GM19193 (cell line): ENCODE data around the gene SPACDR.

Source experiments
- POLR2A ChIP-seq: IDR thresholded peaks from 4 replicates; pipeline ENCODE4 v1.6.1; 2011; ENCODE audit not compliant: insufficient read depth, insufficient read length; ENCODE audit errors: extremely low read depth

Gene SPACDR, protein sequence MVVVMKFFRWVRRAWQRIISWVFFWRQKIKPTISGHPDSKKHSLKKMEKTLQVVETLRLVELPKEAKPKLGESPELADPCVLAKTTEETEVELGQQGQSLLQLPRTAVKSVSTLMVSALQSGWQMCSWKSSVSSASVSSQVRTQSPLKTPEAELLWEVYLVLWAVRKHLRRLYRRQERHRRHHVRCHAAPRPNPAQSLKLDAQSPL

GRCh38 chr7:100464210-100464660, at the start of gene SPACDR:
Gene SPACDR, minus strand, starts transcription at chr7:100464260. Its CDS starts 235 bp downstream, at chr7:100464025.
- TF ChIP-seq POLR2A, result no peak

- TF ChIP-seq POLR2A, result no peak
Measured at GRCh38 chr7:100513212-100513810, 49.3 kb upstream of the SPACDR start.

GRCh38 chr7:100510437-100511239, 46.6 kb upstream of the SPACDR start:
- no peak for TF ChIP-seq POLR2A

DNA sequence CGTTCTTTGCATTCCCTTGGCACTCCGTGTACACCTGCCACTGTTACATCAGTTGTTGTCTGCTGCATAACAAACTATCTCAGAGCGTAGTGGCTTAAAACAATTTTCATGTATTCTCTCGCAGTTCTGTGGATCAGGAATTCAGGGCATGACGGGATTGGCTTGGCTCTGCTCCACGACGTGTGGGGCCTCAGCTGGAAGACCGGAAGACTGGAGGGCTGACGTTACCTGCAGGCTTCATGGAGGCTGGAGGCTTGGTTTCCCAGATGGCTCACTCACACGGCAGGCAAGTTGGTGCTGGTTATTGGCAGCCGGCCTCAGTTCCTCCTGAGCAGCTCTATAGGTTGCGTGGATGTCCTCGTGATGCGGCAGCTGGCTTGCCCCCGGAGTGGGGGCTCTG, 45.2 kb upstream of the SPACDR start:
- TF ChIP-seq POLR2A, result no peak

- TF ChIP-seq POLR2A, result no peak
Measured at GRCh38 chr7:100506356-100506923, 42.4 kb upstream of the SPACDR start.

DNA sequence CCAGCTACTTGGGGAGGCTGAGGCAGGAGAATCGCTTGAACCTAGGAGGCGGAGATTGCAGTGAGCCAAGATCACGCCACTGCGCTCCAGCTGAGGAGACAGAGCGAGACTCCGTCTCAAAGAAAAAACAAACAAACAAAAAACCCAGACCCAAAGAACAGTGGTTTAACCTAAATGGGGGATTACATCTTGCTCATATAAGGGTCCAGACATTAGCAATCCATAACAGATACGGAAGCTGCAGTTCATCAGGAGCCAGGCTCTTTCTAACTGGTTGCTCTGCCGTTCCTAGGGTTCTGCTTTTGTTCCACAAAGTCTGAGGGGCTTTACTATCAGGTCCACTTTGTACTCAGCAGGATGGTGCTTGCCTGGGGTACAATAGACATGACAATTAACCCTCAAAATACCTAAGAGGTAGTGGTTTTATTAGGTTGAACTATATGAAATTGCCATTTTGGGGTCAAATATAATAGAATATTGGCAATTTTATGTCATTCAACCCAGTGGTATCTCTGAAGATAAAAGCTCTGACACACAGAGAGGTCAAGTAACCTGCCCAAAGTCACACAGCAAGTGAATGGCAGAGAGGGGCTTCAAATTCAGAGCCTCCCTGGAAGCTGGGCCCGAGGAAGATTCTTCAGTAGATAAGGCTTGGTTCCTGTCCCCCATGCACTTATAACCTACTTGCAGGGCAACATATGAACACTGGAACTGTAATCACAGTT, 41.0 kb upstream of the SPACDR start:
- no peak for TF ChIP-seq POLR2A

DNA sequence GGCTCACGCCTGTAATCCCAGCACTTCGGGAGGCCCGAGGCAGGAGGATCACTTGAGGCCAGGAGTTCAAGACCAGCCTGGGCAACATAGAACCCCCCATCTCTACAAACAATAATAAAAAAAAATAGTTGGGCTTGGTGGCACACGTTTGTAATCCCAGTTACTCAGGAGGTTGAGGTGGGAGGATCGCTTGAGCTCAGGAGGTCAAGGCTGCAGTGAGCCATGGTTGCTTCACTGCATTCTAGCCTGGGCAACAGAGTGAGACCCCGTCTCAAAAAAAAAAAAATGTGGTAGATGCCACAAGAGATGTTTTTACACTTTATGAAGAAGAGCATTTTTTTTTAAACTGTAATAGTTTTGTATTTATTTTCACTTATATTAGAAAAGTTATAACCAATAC, 32.4 kb upstream of the SPACDR start:
- no peak for TF ChIP-seq POLR2A

DNA sequence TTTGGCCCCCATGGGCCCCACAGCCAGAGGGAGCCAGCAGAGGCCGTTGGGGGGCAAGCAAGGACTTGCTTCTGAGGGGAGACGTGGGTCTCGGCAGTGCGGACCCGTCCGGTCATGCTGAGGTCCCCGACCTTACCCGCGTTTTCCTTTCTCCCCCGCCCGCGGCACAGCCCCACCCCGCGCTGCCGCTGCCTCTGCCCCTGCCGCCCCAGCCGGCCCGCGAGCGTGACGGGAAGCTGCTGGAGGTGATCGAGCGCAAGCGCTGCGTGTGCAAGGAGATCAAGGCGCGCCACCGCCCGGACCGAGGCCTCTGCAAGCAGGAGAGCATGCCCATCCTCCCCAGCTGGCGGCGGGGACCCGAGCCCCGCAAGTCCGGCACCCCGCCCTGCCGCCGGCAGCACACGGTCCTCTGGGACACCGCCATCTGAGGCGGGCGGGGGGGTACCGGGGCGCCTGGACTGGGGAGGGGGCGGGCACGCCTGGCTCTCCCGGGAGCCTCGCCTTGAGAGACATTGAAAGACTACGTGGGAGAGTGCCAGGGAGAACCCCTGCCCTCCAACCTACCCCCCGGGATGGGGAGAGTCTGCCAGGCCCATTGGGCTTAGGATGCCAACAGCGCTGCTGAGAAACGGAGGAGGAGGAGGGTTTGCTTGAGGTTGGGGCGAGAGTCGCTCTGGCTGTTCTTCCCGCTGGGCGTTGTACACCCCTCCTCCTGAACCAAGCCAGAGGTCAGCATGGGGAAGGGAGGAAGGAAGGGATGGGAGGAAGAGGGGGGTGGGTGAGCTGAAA, 29.6 kb upstream of the SPACDR start:
- no peak for TF ChIP-seq POLR2A

- TF ChIP-seq POLR2A, result no peak
Measured at GRCh38 chr7:100492738-100493475, 28.8 kb upstream of the SPACDR start.

GRCh38 chr7:100491192-100491578, 27.1 kb upstream of the SPACDR start:
- TF ChIP-seq POLR2A, result no peak

- TF ChIP-seq POLR2A, result no peak
Measured at GRCh38 chr7:100490483-100491191, 26.6 kb upstream of the SPACDR start.

DNA sequence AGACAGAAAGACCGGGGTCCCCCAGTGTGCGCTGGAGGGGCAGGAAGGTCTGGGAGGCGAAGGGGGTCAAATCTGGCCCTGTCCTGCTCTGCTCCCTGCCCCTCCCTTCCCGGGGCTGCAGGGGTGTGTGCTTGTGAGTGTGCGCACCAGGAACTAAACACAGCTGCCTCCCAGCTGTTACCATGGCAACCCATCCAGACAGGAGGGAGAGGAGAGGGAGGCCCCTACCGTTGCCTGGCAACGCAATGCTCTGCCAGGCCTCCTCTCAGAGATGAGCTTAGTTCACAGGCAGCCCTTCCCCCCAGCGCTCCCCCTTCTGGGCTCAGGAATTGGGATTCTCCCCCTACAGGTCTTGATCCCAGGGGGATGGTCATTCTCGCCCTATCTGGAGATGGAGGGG, 25.8 kb upstream of the SPACDR start:
- no peak for TF ChIP-seq POLR2A

- TF ChIP-seq POLR2A, result no peak
Measured at GRCh38 chr7:100489121-100489520, 25.1 kb upstream of the SPACDR start.
